NAMALWA (cell line): Measurements from ENCODE around the gene NTN3.
A peak's percentile ranks its signal among the peaks of the same experiment; 100 is the strongest.

ENCODE experiments used
- DNase-seq: peaks from one replicate; pipeline ENCODE4 v3.0.0-alpha.2; 2015; ENCODE audit warnings: low spot score

The NTN3 gene

DNA sequence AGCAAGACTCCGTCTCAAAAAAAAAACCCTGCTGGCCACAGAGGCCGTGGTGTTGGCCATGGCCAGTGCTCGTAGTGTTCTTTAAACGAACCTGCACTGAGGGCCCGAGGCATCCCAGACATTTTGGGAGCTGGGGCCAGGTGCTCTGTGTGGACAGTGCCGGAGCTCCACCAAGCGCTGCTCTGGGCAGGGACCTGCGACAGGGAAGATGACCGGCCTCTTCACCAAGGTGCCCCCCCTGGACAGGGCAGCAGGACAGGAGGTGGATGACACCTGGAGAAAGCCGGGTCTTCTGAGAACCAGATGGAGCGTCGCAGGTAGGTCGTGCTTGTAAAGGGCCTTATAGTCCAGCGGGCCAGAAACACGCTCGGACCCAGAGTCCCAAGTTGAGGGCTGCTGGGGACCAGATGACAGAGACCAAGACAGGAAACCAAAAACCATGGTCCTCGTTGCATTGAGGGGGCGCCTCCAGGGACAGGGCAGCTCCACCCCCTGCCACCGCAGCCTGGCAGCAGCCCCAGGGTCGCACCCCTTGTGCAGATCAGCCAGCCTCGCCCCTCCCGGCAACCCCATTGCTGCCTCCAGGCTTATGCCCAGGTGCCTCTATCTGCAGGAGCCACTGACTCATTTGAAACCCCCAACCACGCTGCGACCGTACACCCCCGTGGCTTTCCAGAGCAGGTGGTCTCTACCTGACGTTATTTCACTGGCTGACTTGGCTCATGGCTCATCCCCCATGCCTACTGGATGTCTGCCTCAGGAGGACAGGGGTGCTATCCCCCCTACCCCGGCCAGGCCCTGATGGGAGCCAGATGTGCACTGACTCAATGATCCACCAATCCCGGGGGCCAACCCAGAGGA, 4.2 kb upstream of the NTN3 start:
- DNase-seq = peak; percentile 61

DNA sequence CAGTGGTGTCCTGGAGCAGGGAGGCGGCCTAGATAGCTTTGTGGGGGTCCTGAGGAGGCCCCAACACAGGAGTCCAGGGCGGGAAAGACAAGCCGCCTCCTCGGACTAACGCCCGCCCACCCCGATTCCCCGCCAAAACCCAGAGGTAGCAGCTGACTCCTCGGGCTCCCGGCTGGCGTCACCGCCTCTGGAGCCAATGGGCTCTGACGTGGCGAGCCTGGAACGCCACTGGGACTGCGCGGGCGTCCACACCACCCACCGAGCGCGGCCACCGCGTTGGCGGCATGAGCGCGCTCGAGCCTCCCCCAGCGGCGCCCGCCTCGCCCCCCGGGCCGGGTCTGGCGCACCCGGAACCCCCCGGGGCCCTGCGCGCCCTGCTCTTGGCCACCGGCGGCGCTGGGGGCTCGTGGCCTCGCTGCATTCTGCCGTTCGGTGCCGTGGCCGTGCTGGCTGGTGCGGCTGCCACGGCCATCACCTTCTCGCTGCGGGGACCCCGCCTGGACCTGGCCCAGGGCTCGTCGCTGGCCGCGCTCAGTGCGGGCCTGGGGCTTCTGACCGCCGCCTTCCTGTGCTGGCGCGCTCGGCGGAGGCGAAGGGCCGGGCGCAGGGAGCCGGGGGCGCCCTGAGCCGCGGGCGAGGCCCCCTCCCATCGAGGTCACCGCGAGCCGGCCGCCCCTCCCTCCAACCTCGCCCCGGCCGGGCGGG, 3.4 kb upstream of the NTN3 start:
- DNase-seq = peak; percentile 72

DNA sequence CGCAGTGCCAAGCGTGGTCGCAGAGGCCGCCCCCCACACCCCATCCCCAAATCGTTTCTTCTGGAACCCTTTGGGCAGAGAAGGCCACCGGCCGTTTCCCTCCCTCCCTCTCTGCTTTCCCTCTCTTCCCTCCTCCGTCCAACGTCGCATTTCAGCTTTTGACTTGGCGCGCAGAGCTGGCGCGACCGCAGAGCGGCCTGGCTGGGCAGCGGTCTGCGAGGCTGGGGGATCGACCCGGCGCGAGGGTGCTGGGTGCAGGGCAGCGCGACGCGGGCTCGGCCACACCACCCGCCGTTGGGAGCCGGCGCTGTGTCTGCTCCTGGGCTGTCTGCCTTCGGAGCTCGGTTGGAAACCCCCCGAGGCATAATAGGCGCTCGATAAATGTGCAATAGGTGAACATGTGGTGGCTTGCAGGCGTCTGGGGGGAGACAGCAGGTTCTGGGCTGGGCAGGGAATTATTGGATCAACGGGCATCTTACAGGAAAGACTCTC, 2.8 kb upstream of the NTN3 start:
- DNase-seq = peak; percentile 82

DNA sequence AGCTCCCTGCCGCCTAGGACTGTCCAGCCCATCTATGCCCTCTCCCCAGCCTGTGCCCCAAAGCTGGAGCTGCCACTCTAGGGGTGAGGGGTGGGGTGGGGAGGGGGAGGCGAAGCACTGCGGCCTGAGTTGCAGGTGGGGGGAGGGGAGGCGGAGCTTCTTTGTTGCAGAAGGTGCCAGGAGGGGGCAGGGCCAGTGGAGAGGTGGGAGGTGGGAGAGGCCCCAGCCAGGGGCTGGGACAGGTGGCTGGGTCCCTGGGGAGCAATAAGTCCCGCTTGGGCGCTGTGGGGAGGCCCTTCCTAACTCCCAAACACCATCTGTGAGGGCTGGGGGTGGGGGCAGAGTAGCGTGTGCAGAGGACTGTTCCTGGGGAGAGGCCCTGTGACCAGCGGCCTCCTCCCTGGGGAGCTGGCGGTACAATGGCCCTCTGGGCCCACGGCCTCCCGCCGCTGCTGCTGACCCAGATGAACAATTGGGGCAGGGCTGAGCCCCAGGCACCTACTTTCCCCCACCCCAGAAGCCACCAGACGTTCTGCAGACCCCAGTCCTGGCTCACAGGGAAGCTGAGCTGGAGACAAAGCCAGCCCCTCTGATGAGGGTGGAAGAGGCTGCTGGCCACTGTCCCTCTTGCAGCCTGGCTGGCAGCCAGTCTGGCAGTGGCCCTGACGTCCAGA, 2.2 kb upstream of the NTN3 start:
- DNase-seq = peak; percentile 95

DNA sequence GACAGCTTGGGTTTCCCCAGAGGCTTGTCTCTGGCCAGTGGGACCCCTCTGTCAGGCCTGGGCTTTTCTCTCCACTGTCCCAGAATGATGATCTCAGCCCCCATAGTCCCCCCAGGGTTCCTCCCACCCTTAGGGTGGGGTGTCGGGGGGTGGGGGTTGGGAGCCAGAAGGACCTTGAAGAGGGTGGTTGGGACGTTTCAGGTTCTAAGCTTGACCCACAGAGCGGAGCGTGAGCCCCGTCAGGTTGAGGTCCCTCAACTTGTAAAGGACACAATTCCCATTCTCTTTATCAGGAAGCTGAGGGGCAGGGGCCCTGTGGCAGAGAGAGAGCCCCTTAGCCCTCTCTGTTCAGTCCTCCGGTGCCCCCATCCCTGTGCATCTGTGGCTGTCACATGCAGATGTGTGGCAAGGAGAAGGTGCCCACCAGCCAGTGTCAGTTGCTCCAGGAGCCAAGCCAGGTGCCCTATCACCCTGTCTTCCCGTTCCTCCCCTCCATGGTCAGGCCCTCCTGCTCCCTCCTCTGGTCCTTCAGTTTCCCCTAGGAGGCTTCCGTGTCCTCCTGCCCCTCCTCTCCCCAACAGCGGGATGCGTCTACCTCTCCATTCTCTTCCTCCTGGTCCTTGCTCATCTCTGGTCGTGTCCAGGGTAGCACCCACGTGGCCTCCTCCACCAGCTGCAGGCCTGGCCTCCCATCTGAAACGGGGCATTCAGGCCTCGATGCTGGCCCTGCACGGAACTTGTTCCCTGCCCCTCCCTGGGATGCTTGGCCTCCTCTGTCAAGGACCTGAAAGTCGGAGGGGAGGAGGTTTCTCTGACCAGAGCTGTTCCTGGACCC, 1.5 kb upstream of the NTN3 start:
- DNase-seq = peak; percentile 62

DNA sequence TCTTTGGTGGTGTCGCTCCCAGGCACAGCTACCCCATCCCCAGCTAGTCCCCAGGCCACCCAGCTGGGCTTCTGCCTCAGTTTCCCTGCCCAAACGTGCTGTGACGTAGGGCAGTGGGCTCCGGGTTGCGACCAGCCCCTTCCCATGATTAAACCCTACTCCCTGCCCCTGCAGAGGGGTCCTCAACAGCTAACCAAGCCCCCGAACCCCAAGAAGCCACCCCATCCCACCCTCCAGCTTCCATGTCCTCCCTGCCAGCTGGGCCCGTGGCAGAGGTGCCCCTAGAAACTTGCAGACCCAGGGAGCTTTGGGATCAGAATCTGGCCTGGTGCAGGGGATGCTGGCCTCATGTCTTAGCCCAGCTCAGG, 879 bp upstream of the NTN3 start:
- DNase-seq = no peak

DNA sequence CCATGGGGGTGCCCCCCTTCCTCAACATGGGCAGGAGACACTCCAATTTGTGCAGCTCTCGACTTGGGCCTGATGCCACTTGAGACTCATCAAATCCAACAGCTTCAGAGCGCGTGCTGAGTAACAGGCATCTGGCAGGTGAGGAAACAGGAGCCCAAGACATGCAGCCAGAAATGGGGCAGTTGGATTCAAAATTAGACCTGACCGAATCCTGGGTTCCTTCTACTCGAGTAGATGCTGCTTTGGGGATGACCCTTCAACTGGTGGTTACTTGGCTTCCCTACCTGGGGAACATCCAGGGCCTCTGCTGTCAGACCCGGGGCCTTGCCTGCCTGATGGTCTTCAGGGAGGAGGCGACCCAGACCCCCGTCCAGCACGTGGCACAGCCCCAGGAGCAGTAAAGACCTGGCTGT, 488 bp upstream of the NTN3 start:
- DNase-seq = peak; percentile 78

DNA sequence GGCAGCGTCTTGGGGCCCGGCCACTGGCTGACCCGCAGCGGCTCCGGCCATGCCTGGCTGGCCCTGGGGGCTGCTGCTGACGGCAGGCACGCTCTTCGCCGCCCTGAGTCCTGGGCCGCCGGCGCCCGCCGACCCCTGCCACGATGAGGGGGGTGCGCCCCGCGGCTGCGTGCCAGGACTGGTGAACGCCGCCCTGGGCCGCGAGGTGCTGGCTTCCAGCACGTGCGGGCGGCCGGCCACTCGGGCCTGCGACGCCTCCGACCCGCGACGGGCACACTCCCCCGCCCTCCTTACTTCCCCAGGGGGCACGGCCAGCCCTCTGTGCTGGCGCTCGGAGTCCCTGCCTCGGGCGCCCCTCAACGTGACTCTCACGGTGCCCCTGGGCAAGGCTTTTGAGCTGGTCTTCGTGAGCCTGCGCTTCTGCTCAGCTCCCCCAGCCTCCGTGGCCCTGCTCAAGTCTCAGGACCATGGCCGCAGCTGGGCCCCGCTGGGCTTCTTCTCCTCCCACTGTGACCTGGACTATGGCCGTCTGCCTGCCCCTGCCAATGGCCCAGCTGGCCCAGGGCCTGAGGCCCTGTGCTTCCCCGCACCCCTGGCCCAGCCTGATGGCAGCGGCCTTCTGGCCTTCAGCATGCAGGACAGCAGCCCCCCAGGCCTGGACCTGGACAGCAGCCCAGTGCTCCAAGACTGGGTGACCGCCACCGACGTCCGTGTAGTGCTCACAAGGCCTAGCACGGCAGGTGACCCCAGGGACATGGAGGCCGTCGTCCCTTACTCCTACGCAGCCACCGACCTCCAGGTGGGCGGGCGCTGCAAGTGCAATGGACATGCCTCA, 773 bp downstream of the NTN3 start:
- DNase-seq = peak; percentile 43

DNA sequence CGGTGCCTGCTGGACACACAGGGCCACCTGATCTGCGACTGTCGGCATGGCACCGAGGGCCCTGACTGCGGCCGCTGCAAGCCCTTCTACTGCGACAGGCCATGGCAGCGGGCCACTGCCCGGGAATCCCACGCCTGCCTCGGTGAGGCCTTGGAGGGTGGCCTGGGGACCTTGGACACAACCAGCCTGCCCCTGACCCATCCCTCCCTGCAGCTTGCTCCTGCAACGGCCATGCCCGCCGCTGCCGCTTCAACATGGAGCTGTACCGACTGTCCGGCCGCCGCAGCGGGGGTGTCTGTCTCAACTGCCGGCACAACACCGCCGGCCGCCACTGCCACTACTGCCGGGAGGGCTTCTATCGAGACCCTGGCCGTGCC, 1.4 kb downstream of the NTN3 start:
- DNase-seq = no peak

DNA sequence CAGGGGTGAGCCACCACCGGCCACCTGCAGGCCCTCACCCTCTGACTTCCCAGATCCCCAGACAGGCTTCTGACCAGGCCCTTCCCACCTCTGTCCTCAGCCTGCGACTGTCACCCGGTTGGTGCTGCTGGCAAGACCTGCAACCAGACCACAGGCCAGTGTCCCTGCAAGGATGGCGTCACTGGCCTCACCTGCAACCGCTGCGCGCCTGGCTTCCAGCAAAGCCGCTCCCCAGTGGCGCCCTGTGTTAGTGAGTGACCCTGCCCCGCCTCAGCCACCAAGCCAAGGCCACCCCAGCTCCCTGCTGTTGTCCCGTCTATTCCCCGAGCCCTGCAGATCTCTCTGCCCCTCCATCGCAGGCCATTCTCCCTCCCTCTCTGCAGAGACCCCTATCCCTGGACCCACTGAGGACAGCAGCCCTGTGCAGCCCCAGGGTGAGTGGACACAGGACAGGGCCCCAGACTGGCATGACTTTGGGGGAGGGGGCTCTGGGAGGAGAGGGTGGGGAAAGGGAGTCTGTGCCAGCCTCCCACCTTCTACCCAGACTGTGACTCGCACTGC, 1.9 kb downstream of the NTN3 start:
- no peak for DNase-seq

DNA sequence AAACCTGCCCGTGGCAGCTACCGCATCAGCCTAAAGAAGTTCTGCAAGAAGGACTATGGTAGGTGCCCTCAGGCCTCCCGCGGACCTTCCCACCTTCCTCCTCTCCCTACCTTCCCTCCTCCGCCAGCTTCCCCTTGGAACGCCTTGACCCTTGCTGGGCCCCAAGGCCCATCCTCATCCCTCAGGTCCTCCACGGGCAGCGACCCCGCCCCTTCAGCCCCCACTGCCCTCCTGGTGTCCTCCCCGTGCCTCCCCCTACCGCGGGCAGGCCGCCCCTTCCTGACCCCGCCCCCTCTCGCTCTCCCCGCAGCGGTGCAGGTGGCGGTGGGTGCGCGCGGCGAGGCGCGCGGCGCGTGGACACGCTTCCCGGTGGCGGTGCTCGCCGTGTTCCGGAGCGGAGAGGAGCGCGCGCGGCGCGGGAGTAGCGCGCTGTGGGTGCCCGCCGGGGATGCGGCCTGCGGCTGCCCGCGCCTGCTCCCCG, 2.4 kb downstream of the NTN3 start:
- DNase-seq = peak; percentile 55

DNA sequence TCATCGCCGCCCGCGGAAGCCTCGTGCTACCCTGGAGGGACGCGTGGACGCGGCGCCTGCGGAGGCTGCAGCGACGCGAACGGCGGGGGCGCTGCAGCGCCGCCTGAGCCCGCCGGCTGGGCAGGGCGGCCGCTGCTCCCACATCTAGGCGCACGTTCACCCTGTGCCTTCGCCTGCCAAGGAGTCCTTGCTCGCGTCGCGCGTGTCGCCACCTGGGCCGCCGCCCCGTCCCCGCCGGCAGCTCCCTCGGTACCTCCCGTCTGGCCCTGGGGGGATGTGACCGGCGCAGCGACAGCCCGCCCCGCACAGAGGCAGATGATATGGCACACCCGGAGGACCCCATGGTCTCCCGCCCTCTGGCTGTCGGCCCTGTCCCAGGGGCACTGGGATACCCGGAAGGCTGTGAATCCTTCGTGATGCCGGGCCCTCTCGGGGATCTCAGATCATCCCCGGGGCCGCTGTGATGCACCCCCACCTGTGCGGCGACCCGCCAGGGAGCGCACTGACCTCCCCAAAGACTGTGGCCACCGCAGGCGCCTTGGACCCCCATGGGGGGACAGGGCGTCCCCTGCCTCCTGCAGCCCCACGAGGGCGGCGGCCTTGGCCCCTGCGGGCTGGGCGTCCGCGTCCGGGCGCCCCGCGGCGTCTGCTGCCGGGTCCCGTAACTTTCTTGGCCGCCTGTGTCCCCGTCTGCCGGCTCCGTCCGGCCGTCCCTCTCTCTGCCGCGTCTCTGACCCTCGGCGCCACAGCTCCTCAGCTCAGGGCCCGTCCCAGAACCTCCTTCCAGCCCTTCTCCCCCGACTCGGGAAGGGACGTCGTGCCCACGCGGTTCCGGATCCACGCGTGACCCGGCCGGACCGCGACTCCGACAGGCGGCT, 3.1 kb downstream of the NTN3 start:
- DNase-seq = peak; percentile 70

DNA sequence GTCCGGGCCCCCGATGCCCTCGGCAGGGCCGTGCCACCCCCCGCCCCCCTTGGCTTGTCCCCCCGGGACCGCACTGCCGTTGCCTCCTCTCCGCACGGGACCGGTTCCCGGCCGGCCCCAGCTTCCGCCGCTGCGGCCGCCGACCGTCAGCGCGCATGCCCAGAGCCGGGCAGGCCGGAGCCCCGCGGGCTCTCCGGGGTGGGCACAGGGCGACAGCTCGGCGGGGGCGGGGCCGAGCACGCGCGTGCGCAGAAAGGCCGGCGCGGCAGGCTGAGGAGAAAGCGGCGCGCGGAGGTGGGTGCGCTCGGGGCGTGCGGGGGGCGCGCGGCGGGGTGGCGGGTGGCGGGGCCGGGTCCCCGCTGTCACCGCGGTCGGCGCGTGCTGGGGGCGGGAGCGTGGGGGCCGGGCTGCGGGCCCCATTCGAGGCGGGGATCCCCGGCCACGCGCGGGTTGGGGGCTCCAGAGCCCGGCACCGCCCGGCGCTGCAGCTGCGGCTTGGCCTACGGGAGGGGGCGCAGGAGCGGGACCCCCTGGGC, 3.8 kb downstream of the NTN3 start, which contains the start of gene TBC1D24:
Gene TBC1D24, plus strand, starts transcription at position 251 of the 536 bp plus-strand sequence. CDS start 21,022 bp downstream, outside the sequence.
- peak; percentile 89 for DNase-seq

DNA sequence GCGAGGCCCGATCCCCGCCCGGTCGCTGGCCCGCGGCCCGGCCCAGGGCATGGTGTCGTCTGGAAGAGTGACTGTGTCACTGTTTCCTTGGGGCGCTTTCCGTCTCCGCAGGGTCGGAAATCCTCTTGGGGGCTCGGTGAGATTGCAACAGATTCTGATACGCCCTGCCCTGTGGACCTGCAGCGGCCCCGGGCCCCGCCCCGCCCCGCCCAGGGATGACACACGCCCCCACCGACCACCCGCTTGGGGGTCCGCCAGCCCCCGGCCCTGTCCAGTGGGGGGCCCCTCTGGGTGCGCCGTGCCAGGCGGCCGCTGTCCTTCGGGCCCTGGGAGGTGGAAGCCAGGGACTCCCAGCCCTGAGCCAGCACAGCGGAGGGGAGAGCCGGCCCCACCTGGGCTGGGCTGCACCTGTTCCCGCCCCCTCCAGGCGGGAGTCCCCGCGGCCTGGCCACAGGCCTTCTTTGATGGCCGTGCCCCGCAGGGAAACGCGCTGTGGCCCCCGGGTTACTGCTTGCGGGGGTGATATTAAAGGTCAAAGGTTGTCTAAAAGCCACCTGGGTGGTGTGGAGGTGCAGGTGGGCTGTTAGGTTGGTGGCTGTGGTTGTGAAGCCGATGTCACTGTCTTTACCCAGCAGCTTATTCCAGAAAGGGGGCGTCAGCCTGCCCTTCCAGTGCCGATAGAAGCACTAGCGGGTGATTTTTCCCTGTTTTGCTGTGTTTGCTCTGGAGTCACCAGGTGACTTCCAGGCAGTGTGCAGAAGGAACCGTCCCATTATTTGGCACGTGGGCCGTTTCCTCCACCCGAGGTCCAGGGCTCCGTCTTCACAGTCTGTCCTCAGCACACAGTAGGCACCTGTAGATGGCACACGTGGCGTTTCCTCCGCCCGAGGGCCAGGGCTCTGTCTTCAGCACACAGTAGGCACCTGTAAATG, 4.6 kb downstream of the NTN3 start:
- peak; percentile 72 for DNase-seq

DNA sequence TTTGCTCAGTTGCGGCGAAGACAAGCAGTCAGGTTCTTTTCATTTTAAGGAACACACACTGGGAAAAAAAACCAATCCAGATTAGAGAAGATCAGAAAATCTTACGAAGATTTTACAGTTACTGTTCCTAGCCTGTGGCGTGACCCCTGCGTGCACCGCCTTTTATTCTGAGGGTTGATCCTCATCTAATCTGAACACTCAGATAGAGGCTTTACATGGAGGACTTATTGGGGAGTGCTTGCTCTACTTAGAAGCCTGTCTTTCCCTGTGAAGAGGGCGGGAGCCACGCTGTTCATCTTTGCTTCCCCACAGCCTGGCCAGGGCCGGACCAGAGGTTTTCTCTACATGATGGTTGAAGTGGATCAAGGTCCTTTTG, 5.2 kb downstream of the NTN3 start:
- DNase-seq = no peak

DNA sequence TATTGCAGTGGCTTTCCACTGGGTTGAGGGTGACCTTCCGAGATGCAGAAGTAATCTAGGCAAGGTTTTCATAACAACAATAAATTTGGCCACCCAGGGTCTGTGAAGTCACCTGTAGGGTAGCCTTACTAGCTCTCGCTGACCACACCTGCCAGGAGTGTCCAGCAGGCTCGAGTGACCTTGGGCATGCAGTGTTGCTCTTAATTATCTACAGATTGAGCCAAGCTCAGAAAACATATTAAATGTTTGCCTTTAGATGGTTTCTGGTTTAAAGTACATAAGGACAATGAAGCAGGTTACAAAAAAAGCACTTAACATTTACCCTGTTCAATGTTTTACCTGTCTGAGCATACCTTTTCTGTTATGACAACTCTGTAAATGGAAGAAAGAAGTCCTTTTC, 5.6 kb downstream of the NTN3 start:
- DNase-seq = no peak

DNA sequence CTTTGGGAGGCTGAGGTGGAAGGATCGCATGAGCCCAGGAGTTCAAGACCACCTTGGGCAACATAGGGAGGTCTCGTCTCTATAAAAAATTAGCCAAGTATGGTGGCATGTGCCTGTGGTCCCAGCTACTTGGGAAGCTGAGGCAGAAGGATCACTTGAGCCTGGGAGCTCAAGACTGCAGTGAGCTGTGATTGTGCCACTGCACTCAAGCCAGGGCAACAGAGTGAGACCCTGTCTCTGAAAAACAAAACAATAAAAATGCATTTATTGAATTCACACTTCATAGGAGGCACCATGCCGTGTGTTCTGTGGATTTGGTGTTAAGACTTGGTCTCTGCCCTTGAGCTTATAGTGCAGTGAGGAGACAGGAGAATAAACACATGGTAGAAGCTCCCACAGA, 6.2 kb downstream of the NTN3 start:
- no peak for DNase-seq

DNA sequence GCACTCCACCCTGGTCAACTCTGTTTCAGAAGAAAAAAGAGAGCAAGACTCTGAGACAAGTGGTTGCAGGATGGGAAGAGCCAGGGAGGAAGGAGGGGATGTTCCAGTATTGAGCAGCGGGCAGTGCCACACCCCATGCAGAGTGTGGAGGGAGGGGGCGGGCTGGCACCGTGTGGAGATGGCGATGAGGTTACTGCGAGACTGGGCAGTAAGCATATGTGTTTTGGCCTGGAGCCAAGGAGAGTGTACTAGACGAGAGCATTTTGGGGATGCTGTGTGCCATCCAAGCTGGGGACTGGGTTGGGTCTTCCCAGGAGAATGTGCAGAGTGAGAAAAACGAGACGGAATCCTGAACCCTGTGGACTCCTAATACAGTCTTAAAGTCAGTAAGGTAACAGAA, 7.2 kb downstream of the NTN3 start:
- no peak for DNase-seq
